Measurements from ENCODE around the gene CNTRL. TPM values are rescaled to one million over a fixed set of nuclear protein-coding genes. Genes with fewer than 3 reads are reported as not detected.

Gene CNTRL
- total RNA-seq, 2 experiments from 2014 or later, result 64.1 to 72.2 TPM

GRCh38 chr9:121191235-121191634 lies 116.5 kb downstream of the CNTRL start:
- peak overlapping the region; percentile 62 for H3K27ac Mint-ChIP-seq

DNA sequence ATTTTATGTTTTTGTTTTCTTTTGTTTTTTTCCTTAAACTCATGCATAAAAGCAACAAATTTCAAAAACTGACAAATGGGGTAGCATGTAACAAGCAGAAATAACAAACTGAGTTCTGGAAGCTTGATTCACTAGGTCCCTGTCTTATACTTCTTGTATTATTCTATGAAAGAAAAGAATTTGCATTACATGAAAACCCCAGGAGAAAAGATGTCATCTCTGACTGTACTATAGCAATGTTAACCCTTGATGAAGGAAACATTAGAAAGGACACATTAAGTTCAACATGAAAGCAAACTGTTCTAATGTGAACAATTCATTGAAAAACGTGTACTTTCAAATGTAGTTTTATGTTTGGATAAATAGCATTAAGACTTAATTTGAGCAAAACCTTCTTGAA lies 117.8 kb downstream of the CNTRL start:
- ChIA-PET CTCF (interaction anchor here (0.8 to 1.3 kb wide), 3 partner anchors 12 to 23 kb away, joined by 3 read pairs; no protein-coding TSS in a partner anchor), POLR2A (no interaction called here)
- no peak overlapping the region for H3K4me3 Mint-ChIP-seq
- no peaks in the 10 kb centered on the region for H3K27me3 Mint-ChIP-seq
- H3K4me1 Mint-ChIP-seq, result peaks cover 82% of the 10 kb centered on the region
- intact Hi-C loops (cut with DNase I, micrococcal nuclease), result loop anchor here in 1 of 2 experiments (5.0 kb wide), 1 partner anchor 35 kb away; no protein-coding TSS in a partner anchor
- ATAC-seq (peak; percentile 49), DNase-seq (no peak)
- H3K36me3 Mint-ChIP-seq (ENCODE audit: low read depth), result peaks cover 22% of the 10 kb centered on the region
- peak overlapping the region; percentile 31 for H3K27ac Mint-ChIP-seq
- H3K9me3 Mint-ChIP-seq (ENCODE audit: low read depth), result no peaks in the 10 kb centered on the region

More at GRCh38 chr9:121191235-121191634, 116.5 kb downstream of the CNTRL start:
- Mint-ChIP-seq H3K4me1 (peaks cover 81% of the 10 kb centered on the region), H3K36me3 (ENCODE audit: low read depth) (peaks cover 29% of the 10 kb centered on the region), H3K9me3 (ENCODE audit: low read depth) (no peaks in the 10 kb centered on the region), H3K4me3 (no peak overlapping the region), H3K27me3 (no peaks in the 10 kb centered on the region)
- ChIA-PET POLR2A (no interaction called here), CTCF (interaction anchor here (1.4 kb wide), 1 partner anchor 22 kb away, joined by 5 read pairs; no protein-coding TSS in a partner anchor)
- intact Hi-C loops (cut with DNase I, micrococcal nuclease), result loop anchor here in 1 of 2 experiments (5.0 kb wide), 1 partner anchor 34 kb away; no protein-coding TSS in a partner anchor
- no peak for DNase-seq
- no peak for ATAC-seq

DNA sequence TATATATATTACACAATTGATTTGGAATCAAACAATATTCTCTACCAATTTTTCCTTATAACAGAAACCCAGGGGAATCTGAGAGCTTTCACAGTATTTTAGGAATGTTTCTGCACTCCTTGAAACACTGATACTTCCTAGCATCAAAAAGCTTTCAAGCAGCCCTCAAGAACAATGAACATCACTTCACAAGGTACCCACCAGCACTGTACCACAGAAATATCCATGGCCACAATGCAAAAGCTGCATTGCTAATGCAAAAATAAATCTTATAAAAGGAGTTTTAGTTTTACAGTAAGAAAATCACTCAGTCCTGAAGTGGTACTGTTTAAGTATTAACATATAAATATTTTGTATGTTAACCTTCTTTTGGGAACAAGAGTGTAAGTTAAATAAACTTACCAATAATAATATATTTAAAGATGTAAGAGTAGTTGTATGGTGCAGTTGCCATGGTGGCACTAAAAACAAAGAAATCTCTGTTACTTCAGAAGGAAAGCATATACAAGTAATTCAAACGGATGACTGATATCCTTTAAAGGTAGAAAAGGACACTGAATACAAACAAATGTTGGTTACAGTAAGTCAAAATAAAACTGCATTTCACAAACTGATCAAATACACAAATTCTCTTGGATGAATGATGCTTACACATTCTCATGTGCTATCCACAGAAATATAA lies 118.3 kb downstream of the CNTRL start:
- intact Hi-C loops (cut with DNase I, micrococcal nuclease), result loop anchor here (1.0 to 5.0 kb wide), 2 partner anchors 8 to 36 kb away; partner anchors contain the start of gene RAB14 (in 1 of the 2)
- ChIA-PET POLR2A (no interaction called here), CTCF (interaction anchor here (0.8 to 1.3 kb wide), 3 partner anchors 13 to 24 kb away, joined by 3 read pairs; no protein-coding TSS in a partner anchor)
- no peak for ATAC-seq
- Mint-ChIP-seq H3K36me3 (ENCODE audit: low read depth) (peaks cover 19% of the 10 kb centered on the region), H3K4me3 (no peak overlapping the region), H3K27me3 (no peaks in the 10 kb centered on the region), H3K4me1 (peaks cover 83% of the 10 kb centered on the region), H3K27ac (no peak overlapping the region), H3K9me3 (ENCODE audit: low read depth) (no peaks in the 10 kb centered on the region)
- DNase-seq, result no peak

- Mint-ChIP-seq H3K4me1 (peaks cover 86% of the 10 kb centered on the region), H3K27me3 (no peaks in the 10 kb centered on the region), H3K36me3 (ENCODE audit: low read depth) (peaks cover 11% of the 10 kb centered on the region), H3K27ac (peak overlapping the region; percentile 85), H3K4me3 (peak overlapping the region; percentile 41), H3K9me3 (ENCODE audit: low read depth) (no peaks in the 10 kb centered on the region)
- CTCF ChIA-PET, result interaction anchor here (1.1 to 1.9 kb wide), 3 partner anchors 8 to 25 kb away, joined by 3 to 7 read pairs (median 4); no protein-coding TSS in a partner anchor
- POLR2A ChIA-PET, result no interaction called here
- ATAC-seq, result peak; percentile 45
- no peak for DNase-seq
- intact Hi-C loops (cut with DNase I, micrococcal nuclease), result loop anchor here in 1 of 2 experiments (5.0 kb wide), 1 partner anchor 37 kb away; no protein-coding TSS in a partner anchor
Observed at GRCh38 chr9:121194730-121195129, 120.0 kb downstream of the CNTRL start.

GRCh38 chr9:121196389-121196788 lies 121.6 kb downstream of the CNTRL start:
- intact Hi-C loops (cut with DNase I, micrococcal nuclease), result no loop called here
- CTCF ChIA-PET, result interaction anchor here (1.0 to 2.3 kb wide), 3 partner anchors 9 to 115 kb away, joined by 5 to 11 read pairs (median 6); no protein-coding TSS in a partner anchor
- Mint-ChIP-seq H3K9me3 (ENCODE audit: low read depth) (no peaks in the 10 kb centered on the region), H3K4me3 (peak overlapping the region; percentile 19), H3K4me1 (peaks cover 76% of the 10 kb centered on the region), H3K36me3 (ENCODE audit: low read depth) (peaks cover 3% of the 10 kb centered on the region), H3K27ac (peak overlapping the region; percentile 25), H3K27me3 (no peaks in the 10 kb centered on the region)
- ATAC-seq (no peak), DNase-seq (no peak)
- POLR2A ChIA-PET, result no interaction called here

DNA sequence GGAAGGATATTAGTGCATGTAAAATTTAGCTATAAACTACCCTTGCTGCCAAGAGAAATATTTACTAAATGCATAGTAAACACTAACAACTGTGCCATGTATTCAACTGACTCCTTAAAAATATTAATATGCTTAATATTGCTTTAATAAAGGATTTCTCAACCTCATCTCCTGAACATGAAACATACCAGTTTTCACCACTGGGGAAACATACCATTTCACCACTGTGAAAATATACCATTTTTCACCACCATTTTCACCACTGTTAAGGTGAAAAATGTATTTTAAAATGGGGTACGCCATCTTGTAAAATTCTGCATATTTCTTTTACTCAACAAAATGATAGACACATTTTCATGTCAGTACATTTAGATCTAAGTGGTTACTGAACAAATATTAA lies 122.4 kb downstream of the CNTRL start:
- Mint-ChIP-seq H3K27me3 (no peaks in the 10 kb centered on the region), H3K36me3 (ENCODE audit: low read depth) (peaks cover 2% of the 10 kb centered on the region), H3K4me1 (peaks cover 70% of the 10 kb centered on the region), H3K4me3 (no peak overlapping the region), H3K27ac (no peak overlapping the region), H3K9me3 (ENCODE audit: low read depth) (no peaks in the 10 kb centered on the region)
- intact Hi-C loops (cut with DNase I, micrococcal nuclease), result no loop called here
- DNase-seq (no peak), ATAC-seq (no peak)
- ChIA-PET POLR2A (no interaction called here), CTCF (interaction anchor here (1.0 to 2.3 kb wide), 3 partner anchors 10 to 115 kb away, joined by 5 to 11 read pairs (median 6); no protein-coding TSS in a partner anchor)

GRCh38 chr9:121198512-121199042 lies 123.8 kb downstream of the CNTRL start:
- ATAC-seq (no peak), DNase-seq (no peak)
- POLR2A ChIA-PET, result interaction anchor here (1.1 kb wide), 1 partner anchor 405 kb away, joined by 8 read pairs; a partner anchor contains a TSS
- H3K4me1 Mint-ChIP-seq, result peaks cover 64% of the 10 kb centered on the region
- no peaks in the 10 kb centered on the region for H3K9me3 Mint-ChIP-seq (ENCODE audit: low read depth)
- intact Hi-C loops (cut with DNase I, micrococcal nuclease), result no loop called here
- H3K27ac Mint-ChIP-seq, result peak overlapping the region; percentile 13
- H3K4me3 Mint-ChIP-seq, result peak overlapping the region; percentile 93
- CTCF ChIA-PET, result interaction anchor here (1.0 to 5.0 kb wide), 7 partner anchors 10 to 217 kb away, joined by 3 to 41 read pairs (median 5); no protein-coding TSS in a partner anchor
- no peaks in the 10 kb centered on the region for H3K27me3 Mint-ChIP-seq
- H3K36me3 Mint-ChIP-seq (ENCODE audit: low read depth), result peaks cover 2% of the 10 kb centered on the region

DNA sequence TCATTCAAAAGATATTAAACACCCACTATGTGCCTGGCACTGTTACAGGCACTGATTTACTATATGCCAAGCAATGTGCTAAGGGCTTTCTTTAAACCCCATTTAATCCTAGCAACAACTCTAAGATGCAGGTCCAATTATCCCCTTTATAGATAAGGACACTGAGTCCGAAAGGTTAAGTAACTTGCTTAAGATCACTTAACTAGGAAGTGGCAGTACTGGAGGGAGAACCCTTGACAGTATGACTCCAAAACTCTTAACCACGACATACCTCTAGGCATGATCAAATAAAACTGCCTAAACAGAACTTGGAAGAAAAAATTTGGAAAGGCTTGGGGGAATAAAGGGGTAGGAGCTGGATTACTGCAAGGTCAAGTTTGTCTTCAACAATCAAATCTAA lies 125.2 kb downstream of the CNTRL start:
- peaks cover 53% of the 10 kb centered on the region for H3K4me1 Mint-ChIP-seq
- ATAC-seq (no peak), DNase-seq (no peak)
- H3K9me3 Mint-ChIP-seq (ENCODE audit: low read depth), result no peaks in the 10 kb centered on the region
- H3K27ac Mint-ChIP-seq, result peak overlapping the region; percentile 32
- CTCF ChIA-PET, result interaction anchor here (1.2 to 5.0 kb wide), 5 partner anchors 11 to 121 kb away, joined by 3 to 41 read pairs (median 12); no protein-coding TSS in a partner anchor
- intact Hi-C loops (cut with DNase I, micrococcal nuclease), result loop anchor here (2.0 to 5.0 kb wide), 4 partner anchors 78 to 408 kb away; partner anchors contain the start of genes FBXW2 (in 1 of the 2), PSMD5 (in 1 of the 2) and TRAF1 (in 1 of the 2)
- H3K4me3 Mint-ChIP-seq, result peak overlapping the region; percentile 93
- no peaks in the 10 kb centered on the region for H3K27me3 Mint-ChIP-seq
- POLR2A ChIA-PET, result interaction anchor here (1.1 kb wide), 1 partner anchor 406 kb away, joined by 8 read pairs; a partner anchor contains a TSS
- H3K36me3 Mint-ChIP-seq (ENCODE audit: low read depth), result peaks cover 2% of the 10 kb centered on the region

- ATAC-seq (no peak), DNase-seq (no peak)
- Mint-ChIP-seq H3K9me3 (ENCODE audit: low read depth) (no peaks in the 10 kb centered on the region), H3K4me3 (peak overlapping the region; percentile 93), H3K36me3 (ENCODE audit: low read depth) (peaks cover 2% of the 10 kb centered on the region), H3K4me1 (peaks cover 49% of the 10 kb centered on the region), H3K27ac (peak overlapping the region; percentile 85), H3K27me3 (no peaks in the 10 kb centered on the region)
- ChIA-PET POLR2A (no interaction called here), CTCF (interaction anchor here (1.2 to 5.0 kb wide), 5 partner anchors 12 to 120 kb away, joined by 3 to 41 read pairs (median 12); no protein-coding TSS in a partner anchor)
- intact Hi-C loops (cut with DNase I, micrococcal nuclease), result loop anchor here (2.0 to 5.0 kb wide), 4 partner anchors 78 to 408 kb away; partner anchors contain the start of genes FBXW2 (in 1 of the 2), PSMD5 (in 1 of the 2) and TRAF1 (in 1 of the 2)
Observed at GRCh38 chr9:121200356-121200755, 125.6 kb downstream of the CNTRL start.

- no peaks in the 10 kb centered on the region for H3K27me3 Mint-ChIP-seq
- peaks cover 40% of the 10 kb centered on the region for H3K4me1 Mint-ChIP-seq
- POLR2A ChIA-PET, result interaction anchor here (0.6 to 1.0 kb wide), 3 partner anchors 12 to 427 kb away, joined by 3 to 5 read pairs (median 4); no protein-coding TSS in a partner anchor
- DNase-seq (peak; percentile 59), ATAC-seq (peak; percentile 9)
- peak overlapping the region; percentile 93 for H3K27ac Mint-ChIP-seq
- peaks cover 2% of the 10 kb centered on the region for H3K36me3 Mint-ChIP-seq (ENCODE audit: low read depth)
- no peaks in the 10 kb centered on the region for H3K9me3 Mint-ChIP-seq (ENCODE audit: low read depth)
- peak overlapping the region; percentile 93 for H3K4me3 Mint-ChIP-seq
- intact Hi-C loops (cut with DNase I, micrococcal nuclease), result loop anchor here (1.0 to 5.0 kb wide), 8 partner anchors 8 to 621 kb away; partner anchors contain the start of genes CNTRL (in 2 of the 2), CDK5RAP2 (in 1 of the 2), FBXW2 (in 1 of the 2) and PSMD5 (in 1 of the 2)
- CTCF ChIA-PET, result interaction anchor here (0.6 to 5.0 kb wide), 6 partner anchors 12 to 246 kb away, joined by 3 to 41 read pairs (median 3); no protein-coding TSS in a partner anchor
Observed at GRCh38 chr9:121201045-121201737, 126.4 kb downstream of the CNTRL start.

Measured in activated CD4-positive, alpha-beta T cell treated with anti-CD3 and anti-CD28 coated beads for 36 hours (primary cell).